GM12864 (cell line): Measurements from ENCODE around the gene HKDC1.

Experiments
- DNase-seq: peaks from one replicate; pipeline ENCODE4 v3.0.0-alpha.2; 2011; ENCODE audit warnings: low read depth
- H3K4me3 ChIP-seq: 2 replicates; pipeline ENCODE4 v1.5.1; 2011; ENCODE audit warnings: mild to moderate bottlenecking, low read depth, low read length, control low read depth
- CTCF ChIP-seq: IDR thresholded peaks from 2 replicates; pipeline ENCODE4 v1.5.1; 2011; ENCODE audit warnings: low read depth, mild to moderate bottlenecking, moderate library complexity, low read length, control low read depth, inconsistent platforms; ENCODE audit errors: missing control alignments

HKDC1 gene

GRCh38 chr10:69224862-69225657, 4.9 kb downstream of the HKDC1 start:
- H3K4me3 ChIP-seq: no peak overlapping the region
- no peak for DNase-seq
- no peak for TF ChIP-seq CTCF

GRCh38 chr10:69225681-69226080, 5.5 kb downstream of the HKDC1 start:
- no peak overlapping the region for H3K4me3 ChIP-seq
- no peak for TF ChIP-seq CTCF

GRCh38 chr10:69226919-69227450, 6.9 kb downstream of the HKDC1 start:
- no peak overlapping the region for H3K4me3 ChIP-seq
- no peak for DNase-seq
- no peak for TF ChIP-seq CTCF

More at GRCh38 chr10:69225681-69226080, 5.5 kb downstream of the HKDC1 start:
- DNase-seq: no peak

DNA sequence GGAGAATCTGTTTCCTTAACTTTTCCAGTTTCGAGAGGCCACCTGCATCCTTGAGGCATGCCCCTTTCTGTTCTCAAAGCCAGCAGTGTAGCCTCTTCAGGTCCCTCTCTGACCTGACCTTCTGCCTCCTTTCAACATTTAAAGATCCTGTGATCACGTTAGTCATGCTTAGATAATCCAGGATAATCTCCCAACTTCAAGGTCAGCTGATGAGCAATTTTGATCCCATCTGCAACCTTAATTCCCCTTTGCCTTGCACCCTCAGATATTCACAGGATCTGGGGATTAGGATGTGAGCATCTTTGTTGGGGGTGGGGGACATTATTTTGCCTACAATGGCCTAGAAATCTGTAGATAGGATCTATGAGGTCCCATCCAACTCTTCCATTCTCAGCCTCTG, 8.0 kb downstream of the HKDC1 start:
- no peak for TF ChIP-seq CTCF
- DNase-seq: no peak
- no peak overlapping the region for H3K4me3 ChIP-seq

DNA sequence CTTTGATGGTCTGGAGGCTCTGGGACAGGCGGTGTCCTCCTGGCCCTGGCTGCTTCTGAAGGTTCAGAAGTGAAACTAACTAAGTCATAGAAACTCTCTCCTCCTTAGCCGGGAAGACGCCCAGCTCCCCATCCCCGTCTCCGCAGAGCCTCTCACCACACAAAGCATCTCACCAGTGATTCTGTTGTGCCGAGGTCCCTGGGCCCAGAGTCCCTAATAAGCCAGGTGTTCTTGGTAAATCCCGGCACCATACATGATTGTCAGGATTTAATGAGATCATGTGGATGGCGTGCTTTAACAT, 9.4 kb downstream of the HKDC1 start:
- no peak for DNase-seq
- peak overlapping the region; percentile 3; the same call in 1 of the 2 replicates for H3K4me3 ChIP-seq
- TF ChIP-seq CTCF: no peak

DNA sequence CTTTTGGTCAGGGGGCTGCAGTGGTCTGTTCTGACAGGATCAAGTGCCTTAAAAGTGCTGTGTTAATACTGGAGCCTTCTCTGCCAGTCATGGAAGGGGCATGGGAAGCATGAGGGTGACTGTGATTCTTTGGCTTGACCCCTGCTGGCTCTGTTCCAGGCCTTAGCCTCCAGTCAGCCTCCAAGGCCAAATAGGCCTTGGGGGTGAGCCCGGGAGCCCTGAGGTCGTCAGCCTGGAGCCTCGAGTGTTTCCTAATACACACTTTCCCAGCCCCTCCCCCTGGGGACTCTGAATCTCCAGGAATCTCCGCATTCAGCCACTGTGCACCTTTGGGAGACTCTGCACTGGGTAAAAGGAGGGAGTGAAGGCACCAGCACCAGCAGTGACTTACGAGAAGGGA, 10.0 kb downstream of the HKDC1 start:
- H3K4me3 ChIP-seq: no peak overlapping the region
- TF ChIP-seq CTCF: no peak
- no peak for DNase-seq

- no peak for DNase-seq
- H3K4me3 ChIP-seq: no peak overlapping the region
- no peak for TF ChIP-seq CTCF
Observed at GRCh38 chr10:69232252-69232651, 12.1 kb downstream of the HKDC1 start.
